HG03457 (cell line): Measurements from ENCODE around the gene PACSIN1.

Experiments
- ATAC-seq: cut with Tn5 transposase; IDR thresholded peaks from one replicate; pipeline ENCODE4 v1.9.1; 2021; ENCODE audit warnings: moderate number of reproducible peaks; ENCODE audit not compliant: unreplicated experiment

The PACSIN1 gene

GRCh38 chr6:34578445-34579262 lies 112.8 kb downstream of the PACSIN1 start:
- no peak for ATAC-seq

- ATAC-seq: no peak
These were observed 115.1 kb downstream of the PACSIN1 start for GRCh38 chr6:34580707-34581560.

GRCh38 chr6:34581561-34581920 lies 115.7 kb downstream of the PACSIN1 start:
- ATAC-seq: no peak

DNA sequence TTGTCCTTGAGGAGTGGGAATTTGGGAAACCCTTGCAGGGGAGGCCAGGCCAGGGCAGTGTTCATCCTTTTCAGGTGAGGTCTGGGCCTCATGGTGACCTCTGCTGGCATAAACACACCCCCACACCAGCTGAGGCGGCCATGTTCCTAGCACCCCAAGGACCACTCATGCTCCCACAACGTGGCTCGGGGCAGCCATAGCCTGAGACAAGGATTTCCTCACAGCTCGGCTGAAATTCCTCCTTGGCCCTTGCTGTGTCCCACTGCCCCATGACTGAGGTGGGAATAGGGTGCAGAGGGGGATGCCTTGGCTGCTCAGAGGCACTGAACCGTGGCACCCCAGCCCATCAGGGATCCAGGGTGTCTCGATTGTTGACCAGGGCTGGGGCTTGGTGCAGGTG lies 117.6 kb downstream of the PACSIN1 start:
- no peak for ATAC-seq

DNA sequence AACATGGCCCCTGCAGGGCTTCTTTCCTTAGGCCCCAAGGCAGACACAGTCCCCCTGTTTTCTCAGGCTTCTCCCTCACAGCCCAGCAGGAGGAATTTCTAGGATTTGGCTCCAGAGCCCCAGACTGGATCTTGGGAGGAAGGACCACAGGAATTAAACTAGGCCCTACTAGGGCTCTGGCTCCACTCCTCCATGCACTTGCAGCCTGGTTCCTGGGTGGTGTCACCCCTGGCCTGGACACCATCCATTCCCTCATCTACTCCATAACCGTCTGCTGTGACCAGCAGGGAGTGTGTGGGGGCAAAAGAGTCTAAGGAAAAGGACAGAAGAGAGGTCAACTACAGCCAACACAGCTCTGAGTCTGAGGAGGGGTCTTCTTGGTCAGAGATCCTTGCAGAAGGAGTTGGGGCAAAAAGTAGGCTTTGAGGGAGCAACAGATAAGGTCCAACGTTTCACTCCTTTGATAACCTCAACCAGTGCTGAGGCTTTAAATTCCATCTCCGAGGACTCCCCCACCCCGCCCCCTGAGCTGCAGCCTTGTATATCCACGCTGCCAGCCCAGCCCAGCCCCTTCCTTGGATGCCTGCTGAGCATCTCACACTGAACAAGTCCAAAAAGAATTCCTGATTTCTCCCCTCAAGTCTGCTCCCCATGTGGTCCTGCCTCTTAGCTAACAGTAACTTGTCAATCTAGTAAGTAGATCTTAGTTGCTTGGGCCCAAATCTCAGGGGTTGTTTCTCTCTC lies 118.2 kb downstream of the PACSIN1 start:
- no peak for ATAC-seq

DNA sequence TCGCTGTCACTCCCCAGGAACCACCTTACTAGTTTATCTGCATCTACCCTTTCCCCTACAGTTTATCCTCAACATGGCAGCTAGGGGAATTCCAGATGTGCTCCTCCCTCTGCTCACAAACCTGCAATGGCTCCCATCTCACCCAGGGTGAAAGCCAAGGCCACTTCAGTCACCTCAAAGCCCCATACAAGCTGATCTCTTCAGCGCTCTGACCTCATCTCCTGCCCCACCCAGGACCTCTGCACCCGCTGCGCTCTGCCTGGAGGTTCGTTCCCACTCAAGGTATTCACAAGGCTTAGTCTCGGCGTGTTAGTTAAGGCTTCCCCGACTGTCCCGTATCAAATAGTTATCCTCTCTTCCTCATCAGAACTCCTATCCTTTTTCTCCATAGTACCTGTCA lies 118.8 kb downstream of the PACSIN1 start:
- no peak for ATAC-seq
